ENCODE results near the gene ATPAF1.

Gene ATPAF1

DNA sequence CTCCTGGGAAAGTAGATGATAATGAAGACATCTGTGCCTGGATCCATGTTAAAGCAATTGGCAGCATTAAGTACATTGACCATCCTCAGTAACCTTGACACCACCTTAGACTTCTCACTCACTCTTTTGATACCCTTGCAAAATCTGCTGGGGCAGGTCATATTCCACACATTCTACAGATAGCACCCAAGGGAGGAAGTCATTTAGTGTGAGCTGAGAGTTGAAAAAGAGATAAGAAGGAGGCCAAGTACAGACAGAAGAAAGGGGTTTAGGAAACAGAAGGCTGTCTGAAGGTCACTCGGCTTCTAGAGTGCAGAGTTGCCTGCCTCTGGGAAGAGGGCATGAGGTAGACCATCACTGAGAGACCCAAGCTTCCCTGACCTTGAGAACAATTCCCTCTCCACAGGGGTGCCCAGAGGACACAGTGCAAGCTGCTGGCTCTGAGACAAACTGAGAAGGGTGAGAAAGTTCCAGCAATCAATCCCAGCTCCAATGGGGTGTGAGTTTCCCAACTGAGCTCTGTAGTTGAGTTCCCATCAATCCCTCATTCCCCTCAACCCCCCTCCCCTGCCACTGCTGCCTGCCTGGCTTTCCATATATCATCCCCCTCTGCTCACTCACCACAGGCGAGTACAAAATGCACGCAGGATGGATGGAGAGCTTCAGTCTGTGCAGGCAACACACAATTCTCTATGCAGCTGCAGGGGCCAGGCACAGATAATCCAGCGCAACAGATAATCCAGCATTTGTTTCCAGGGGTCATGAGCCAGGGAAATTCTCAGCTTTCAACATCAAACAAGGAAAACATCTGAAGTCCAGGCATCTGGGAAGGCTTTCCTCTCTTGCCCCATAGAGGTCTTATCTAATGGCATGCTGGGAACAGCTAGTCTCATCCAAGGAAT is 44.2 kb downstream of the ATPAF1 start:
- H3K9ac ChIP-seq (ENCODE audit: low read depth, low read length): no peak overlapping the region
- no peaks in the 10 kb centered on the region for H3K9me3 ChIP-seq (ENCODE audit: control insufficient read depth, insufficient read depth, low read length)

DNA sequence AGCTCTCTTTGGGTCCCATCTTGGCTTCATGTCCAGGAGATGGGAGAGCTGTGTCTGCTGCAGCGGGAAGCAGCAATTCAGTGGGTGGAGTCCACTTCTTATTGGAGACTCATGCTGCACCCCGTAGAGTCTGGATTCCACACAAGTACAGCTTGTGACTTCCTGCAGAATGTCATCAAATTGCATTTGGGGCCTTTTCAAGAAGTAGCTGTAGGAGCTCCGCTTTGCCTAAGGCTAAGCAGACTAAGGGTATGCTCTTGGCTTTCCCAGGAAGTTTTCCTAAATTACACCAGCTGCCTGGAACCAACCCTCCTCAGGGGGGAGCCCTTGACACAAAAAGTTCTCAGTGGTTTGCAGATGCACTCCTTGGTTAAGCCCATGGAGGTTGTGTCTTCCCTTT is 45.8 kb downstream of the ATPAF1 start:
- H3K4me3 ChIP-seq (ENCODE audit: low read depth, low read length): no peak overlapping the region
- peaks cover 16% of the 10 kb centered on the region for H3K27me3 ChIP-seq (ENCODE audit: control insufficient read depth, insufficient read depth, low read length)
- H3K9ac ChIP-seq (ENCODE audit: low read depth, low read length): no peak overlapping the region
- H3K27ac ChIP-seq (ENCODE audit: low read depth, low read length): no peak overlapping the region
- H3K4me1 ChIP-seq (ENCODE audit: control insufficient read depth, insufficient read depth, low read length): no peaks in the 10 kb centered on the region
- H3K36me3 ChIP-seq (ENCODE audit: control insufficient read depth, insufficient read depth, low read length): no peaks in the 10 kb centered on the region
- H3K9me3 ChIP-seq (ENCODE audit: control insufficient read depth, insufficient read depth, low read length): no peaks in the 10 kb centered on the region

More for the DNA sequence above, 44.2 kb downstream of the ATPAF1 start:
- peaks cover 5% of the 10 kb centered on the region; the same call in 1 of the 2 replicates for H3K27me3 ChIP-seq (ENCODE audit: control insufficient read depth, insufficient read depth, low read length)
- no peak overlapping the region for H3K27ac ChIP-seq (ENCODE audit: low read depth, low read length)
- no peaks in the 10 kb centered on the region for H3K36me3 ChIP-seq (ENCODE audit: control insufficient read depth, insufficient read depth, low read length)
- no peak overlapping the region for H3K4me3 ChIP-seq (ENCODE audit: low read depth, low read length)
- H3K4me1 ChIP-seq (ENCODE audit: control insufficient read depth, insufficient read depth, low read length): no peaks in the 10 kb centered on the region

GRCh38 chr1:46621930-46622329 is 46.2 kb downstream of the ATPAF1 start:
- Histone ChIP-seq H3K4me1 (ENCODE audit: control insufficient read depth, insufficient read depth, low read length) (peaks cover 3% of the 10 kb centered on the region; the same call in 1 of the 2 replicates), H3K27ac (ENCODE audit: low read depth, low read length) (no peak overlapping the region), H3K36me3 (ENCODE audit: control insufficient read depth, insufficient read depth, low read length) (no peaks in the 10 kb centered on the region), H3K9ac (ENCODE audit: low read depth, low read length) (no peak overlapping the region), H3K9me3 (ENCODE audit: control insufficient read depth, insufficient read depth, low read length) (no peaks in the 10 kb centered on the region), H3K4me3 (ENCODE audit: low read depth, low read length) (no peak overlapping the region), H3K27me3 (ENCODE audit: control insufficient read depth, insufficient read depth, low read length) (peaks cover 20% of the 10 kb centered on the region)

DNA sequence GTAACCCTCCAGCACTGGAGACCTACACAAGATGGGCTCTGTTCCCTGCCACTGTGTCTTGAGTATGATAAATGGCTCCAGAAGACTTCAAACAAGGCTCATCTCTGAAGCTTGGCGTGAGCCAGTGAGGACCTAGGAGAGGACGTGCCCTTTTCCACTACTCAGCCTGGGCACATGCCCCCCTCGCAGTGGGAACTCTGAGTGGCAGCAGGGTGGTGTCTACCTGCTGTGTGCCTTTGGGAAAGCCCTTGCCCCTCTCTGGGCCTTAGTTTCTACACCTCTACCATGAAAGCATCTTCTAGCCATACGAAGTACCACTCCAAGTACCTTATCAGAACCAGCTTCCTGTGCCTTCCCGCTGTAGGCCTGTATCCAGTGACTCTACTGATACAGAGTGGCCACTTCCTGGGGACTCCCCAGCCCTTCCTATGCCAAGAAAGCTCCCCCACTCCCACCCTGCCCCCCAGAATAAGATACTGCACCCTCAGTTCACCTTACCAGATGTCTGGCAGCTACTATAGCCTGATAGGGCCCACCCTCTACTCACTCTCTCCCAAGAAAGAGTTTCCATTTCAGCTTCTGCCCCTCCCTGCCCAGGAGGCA is 48.4 kb downstream of the ATPAF1 start:
- Histone ChIP-seq H3K27me3 (ENCODE audit: control insufficient read depth, insufficient read depth, low read length) (peaks cover 22% of the 10 kb centered on the region), H3K4me1 (ENCODE audit: control insufficient read depth, insufficient read depth, low read length) (peaks cover 12% of the 10 kb centered on the region; the same call in 1 of the 2 replicates), H3K4me3 (ENCODE audit: low read depth, low read length) (no peak overlapping the region), H3K9ac (ENCODE audit: low read depth, low read length) (no peak overlapping the region), H3K36me3 (ENCODE audit: control insufficient read depth, insufficient read depth, low read length) (no peaks in the 10 kb centered on the region), H3K27ac (ENCODE audit: low read depth, low read length) (no peak overlapping the region), H3K9me3 (ENCODE audit: control insufficient read depth, insufficient read depth, low read length) (no peaks in the 10 kb centered on the region)

DNA sequence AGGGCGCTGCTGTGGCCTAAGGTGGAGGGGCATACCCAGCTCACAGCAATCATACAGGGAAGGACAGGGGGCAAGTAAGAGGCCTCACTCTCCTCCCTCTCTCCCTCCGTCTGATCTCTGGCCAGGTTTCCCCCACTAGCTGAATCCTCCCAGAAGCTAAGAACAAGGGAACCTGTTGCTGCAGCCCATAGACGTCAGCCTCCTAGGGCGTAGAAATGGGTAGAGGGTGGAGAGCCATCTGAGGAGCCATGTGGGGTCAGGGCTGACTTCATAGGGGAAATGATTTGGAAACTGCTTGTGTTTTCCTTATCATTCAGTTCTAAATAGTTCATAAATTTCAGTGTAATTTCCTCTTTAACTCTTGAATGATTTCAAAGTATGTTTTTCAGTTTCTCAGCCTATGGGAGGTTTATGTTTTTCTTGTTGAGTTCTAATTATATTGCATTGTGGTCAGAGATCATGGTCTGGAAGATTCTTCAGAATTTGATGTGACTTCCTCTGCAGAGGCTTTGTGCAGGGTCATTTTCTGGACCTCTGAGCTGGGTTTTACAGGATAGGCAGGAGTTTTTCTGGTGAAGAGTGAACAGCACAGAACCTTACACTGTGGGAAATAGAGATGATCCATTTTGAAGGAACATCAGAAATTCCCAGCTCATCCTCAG is 49.3 kb downstream of the ATPAF1 start:
- no peak overlapping the region for H3K27ac ChIP-seq (ENCODE audit: low read depth, low read length)
- H3K27me3 ChIP-seq (ENCODE audit: control insufficient read depth, insufficient read depth, low read length): peaks cover 22% of the 10 kb centered on the region
- H3K4me3 ChIP-seq (ENCODE audit: low read depth, low read length): no peak overlapping the region
- H3K9me3 ChIP-seq (ENCODE audit: control insufficient read depth, insufficient read depth, low read length): no peaks in the 10 kb centered on the region
- H3K4me1 ChIP-seq (ENCODE audit: control insufficient read depth, insufficient read depth, low read length): peaks cover 18% of the 10 kb centered on the region
- H3K36me3 ChIP-seq (ENCODE audit: control insufficient read depth, insufficient read depth, low read length): no peaks in the 10 kb centered on the region
- no peak overlapping the region for H3K9ac ChIP-seq (ENCODE audit: low read depth, low read length)

DNA sequence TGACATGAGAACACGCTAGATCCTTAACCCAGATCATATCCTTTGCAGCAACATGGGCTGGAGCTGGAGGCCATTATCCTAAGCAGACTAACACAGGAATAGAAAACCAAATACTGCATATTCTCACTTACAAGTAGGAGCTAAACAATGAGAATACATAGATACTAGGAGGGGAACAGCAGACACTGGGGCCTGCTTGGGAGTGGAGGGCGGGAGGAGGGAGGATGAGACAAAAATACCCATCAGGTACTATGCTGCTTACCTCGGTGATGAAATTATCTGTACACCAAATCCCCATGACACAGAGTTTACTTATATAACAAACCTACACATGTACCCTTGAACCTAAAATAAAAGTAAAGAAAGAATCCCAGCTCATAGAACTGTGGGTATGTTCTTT is 50.3 kb downstream of the ATPAF1 start:
- peaks cover 27% of the 10 kb centered on the region for H3K4me1 ChIP-seq (ENCODE audit: control insufficient read depth, insufficient read depth, low read length)
- H3K27ac ChIP-seq (ENCODE audit: low read depth, low read length): no peak overlapping the region
- H3K9me3 ChIP-seq (ENCODE audit: control insufficient read depth, insufficient read depth, low read length): no peaks in the 10 kb centered on the region
- peaks cover 22% of the 10 kb centered on the region for H3K27me3 ChIP-seq (ENCODE audit: control insufficient read depth, insufficient read depth, low read length)
- H3K36me3 ChIP-seq (ENCODE audit: control insufficient read depth, insufficient read depth, low read length): no peaks in the 10 kb centered on the region
- no peak overlapping the region for H3K9ac ChIP-seq (ENCODE audit: low read depth, low read length)
- H3K4me3 ChIP-seq (ENCODE audit: low read depth, low read length): no peak overlapping the region

DNA sequence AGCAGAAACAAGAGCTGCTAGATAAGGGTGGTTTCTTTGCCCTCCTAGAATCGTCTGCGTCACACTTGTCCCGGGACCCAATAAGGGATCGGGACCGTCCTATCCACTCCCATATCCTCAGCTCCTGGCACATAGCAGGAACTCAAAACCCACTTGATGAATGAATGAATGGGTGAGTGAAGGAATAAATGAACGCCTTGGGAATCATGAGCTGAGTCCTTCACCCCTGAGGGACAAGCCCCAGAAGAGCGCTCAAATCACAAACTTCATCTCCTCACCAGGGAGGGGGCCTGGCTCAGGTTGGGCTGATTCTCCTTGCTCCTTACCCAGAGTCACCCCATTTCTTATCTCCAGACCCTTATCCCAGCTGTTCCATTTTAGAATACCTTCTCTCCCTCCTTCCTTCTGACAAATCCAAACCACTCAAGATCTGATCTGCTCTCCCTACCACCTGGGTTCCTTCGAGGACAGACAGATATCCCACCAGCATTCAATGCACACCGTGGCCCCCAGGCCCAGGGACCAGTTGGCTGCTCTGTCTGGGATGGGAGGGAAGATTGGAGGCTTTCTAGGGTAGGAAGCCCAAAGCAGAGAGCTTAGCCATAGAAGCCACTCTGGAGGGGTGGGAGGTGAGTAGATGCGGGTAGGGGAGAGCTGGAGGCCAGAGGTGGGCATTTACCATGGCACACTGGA is 50.9 kb downstream of the ATPAF1 start:
- Histone ChIP-seq H3K9ac (ENCODE audit: low read depth, low read length) (no peak overlapping the region), H3K4me1 (ENCODE audit: control insufficient read depth, insufficient read depth, low read length) (peaks cover 27% of the 10 kb centered on the region), H3K27ac (ENCODE audit: low read depth, low read length) (no peak overlapping the region), H3K9me3 (ENCODE audit: control insufficient read depth, insufficient read depth, low read length) (no peaks in the 10 kb centered on the region), H3K36me3 (ENCODE audit: control insufficient read depth, insufficient read depth, low read length) (no peaks in the 10 kb centered on the region), H3K27me3 (ENCODE audit: control insufficient read depth, insufficient read depth, low read length) (peaks cover 22% of the 10 kb centered on the region), H3K4me3 (ENCODE audit: low read depth, low read length) (peak overlapping the region; percentile 83)

DNA sequence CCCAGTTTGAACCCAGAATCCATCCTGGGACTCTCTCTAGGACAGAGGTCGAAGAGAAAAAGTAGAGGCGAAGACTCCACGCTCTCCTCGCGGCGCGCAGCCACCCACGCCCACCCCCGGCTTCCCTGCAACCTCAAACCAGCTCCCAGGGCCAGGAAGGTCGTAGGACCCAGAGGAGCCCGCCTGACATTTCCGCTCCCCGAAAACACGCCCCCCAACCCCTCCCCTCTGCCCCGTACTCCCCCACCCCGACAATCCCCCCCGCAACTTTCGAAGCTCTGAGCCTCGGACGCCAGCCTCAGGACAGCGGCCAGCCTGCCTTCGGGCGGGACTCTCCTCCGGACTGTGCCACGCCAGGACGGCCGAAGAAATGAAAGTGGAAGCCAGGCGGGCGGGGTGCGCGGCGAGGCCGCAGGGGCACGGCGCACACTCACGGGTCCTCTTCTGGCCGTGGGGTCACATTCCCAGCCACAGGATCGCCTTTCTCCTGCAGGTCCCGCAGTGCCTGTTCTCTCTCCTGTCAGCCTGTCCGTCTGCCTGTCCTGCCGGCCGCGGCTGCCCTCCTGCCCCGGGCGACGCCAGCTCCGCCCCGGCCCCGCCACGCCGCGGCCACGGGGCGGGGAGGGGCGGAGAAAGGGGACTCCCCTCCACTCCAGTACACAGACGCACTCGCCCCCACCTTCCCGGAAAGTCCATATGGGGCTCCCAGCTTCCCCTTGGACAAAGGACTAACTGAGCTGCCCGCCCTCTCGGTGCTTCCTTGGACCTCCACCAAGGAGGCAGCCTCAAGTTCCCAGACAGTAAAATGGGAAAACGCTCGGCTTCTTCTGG is 51.7 kb downstream of the ATPAF1 start, which contains the start of gene MOB3C:
MOB3C (minus strand) TSS at position 535 of the 831 bp plus-strand sequence. CDS start 3,490 bp downstream, outside the sequence.
- Histone ChIP-seq H3K4me3 (ENCODE audit: low read depth, low read length) (peak within 1 kb of the TSS; percentile 83), H3K4me1 (ENCODE audit: control insufficient read depth, insufficient read depth, low read length) (peaks cover 32% of the 10 kb centered on the region), H3K27ac (ENCODE audit: low read depth, low read length) (no peak within 1 kb of the TSS), H3K9me3 (ENCODE audit: control insufficient read depth, insufficient read depth, low read length) (no peaks in the 10 kb centered on the region), H3K36me3 (ENCODE audit: control insufficient read depth, insufficient read depth, low read length) (no peaks in the 10 kb centered on the region), H3K9ac (ENCODE audit: low read depth, low read length) (peak within 1 kb of the TSS; percentile 37; the same call in 1 of the 2 replicates), H3K27me3 (ENCODE audit: control insufficient read depth, insufficient read depth, low read length) (peaks cover 22% of the 10 kb centered on the region)

DNA sequence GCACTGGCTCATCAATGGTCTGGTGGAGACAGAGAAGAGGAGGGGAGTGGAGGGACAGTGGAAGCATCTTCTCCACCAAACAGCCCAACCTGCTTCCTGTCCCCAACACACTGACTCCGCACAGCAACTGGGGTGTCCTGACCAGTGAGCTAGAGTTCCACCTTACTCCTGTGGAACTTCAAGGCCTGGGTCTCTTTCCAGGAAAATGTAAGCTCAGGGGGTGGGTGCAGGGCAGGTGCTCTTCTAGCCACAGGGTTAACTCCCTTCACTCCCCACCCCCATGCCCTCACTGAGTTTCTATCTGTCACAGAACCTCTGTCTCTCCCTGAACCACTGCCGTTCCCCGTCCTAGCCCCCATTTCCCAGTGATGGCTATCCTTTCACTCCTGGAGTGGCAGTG is 52.4 kb downstream of the ATPAF1 start:
- peaks cover 22% of the 10 kb centered on the region for H3K27me3 ChIP-seq (ENCODE audit: control insufficient read depth, insufficient read depth, low read length)
- no peaks in the 10 kb centered on the region for H3K36me3 ChIP-seq (ENCODE audit: control insufficient read depth, insufficient read depth, low read length)
- peaks cover 32% of the 10 kb centered on the region for H3K4me1 ChIP-seq (ENCODE audit: control insufficient read depth, insufficient read depth, low read length)
- no peaks in the 10 kb centered on the region for H3K9me3 ChIP-seq (ENCODE audit: control insufficient read depth, insufficient read depth, low read length)
- no peak overlapping the region for H3K9ac ChIP-seq (ENCODE audit: low read depth, low read length)
- H3K4me3 ChIP-seq (ENCODE audit: low read depth, low read length): peak overlapping the region; percentile 83
- H3K27ac ChIP-seq (ENCODE audit: low read depth, low read length): no peak overlapping the region

DNA sequence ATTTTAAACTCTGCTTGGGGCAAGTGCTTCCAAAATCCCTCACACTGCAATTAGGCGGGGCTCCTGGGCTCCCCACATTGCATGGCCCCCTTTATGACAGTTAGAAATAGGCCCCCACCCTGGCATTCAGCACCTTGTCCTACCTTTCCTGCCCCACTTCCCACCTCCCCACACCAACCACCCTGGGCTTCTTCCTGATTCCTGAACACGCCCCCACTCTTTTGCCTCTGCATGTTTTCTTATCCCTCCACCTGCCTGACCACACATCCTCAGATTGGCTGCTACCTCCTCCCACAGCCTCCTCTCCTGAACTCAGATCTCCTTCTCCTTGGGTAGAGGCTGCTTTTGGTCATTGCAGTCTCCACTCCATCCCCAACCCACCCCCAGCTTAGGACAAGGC is 53.1 kb downstream of the ATPAF1 start:
- Histone ChIP-seq H3K27me3 (ENCODE audit: control insufficient read depth, insufficient read depth, low read length) (peaks cover 18% of the 10 kb centered on the region), H3K4me1 (ENCODE audit: control insufficient read depth, insufficient read depth, low read length) (peaks cover 32% of the 10 kb centered on the region), H3K27ac (ENCODE audit: low read depth, low read length) (no peak overlapping the region), H3K36me3 (ENCODE audit: control insufficient read depth, insufficient read depth, low read length) (no peaks in the 10 kb centered on the region), H3K9me3 (ENCODE audit: control insufficient read depth, insufficient read depth, low read length) (no peaks in the 10 kb centered on the region), H3K4me3 (ENCODE audit: low read depth, low read length) (no peak overlapping the region), H3K9ac (ENCODE audit: low read depth, low read length) (no peak overlapping the region)

Data from HUES48 (cell line).